ENCODE measurements around the gene ZNF329.
"Not testable (repeated sequence)": the region's sequence is repeated elsewhere in the genome, so short reads cannot be mapped to it uniquely, and the experiment has no call there.

Gene ZNF329

GRCh38 chr19:58150328-58150921 is at the start of gene ZNF329:
TSS of gene ZNF329 (minus strand) at chr19:58150789. CDS start at chr19:58129503, 21,286 bp downstream.
- peak; percentile 78 to 85 for DNase-seq

DNA sequence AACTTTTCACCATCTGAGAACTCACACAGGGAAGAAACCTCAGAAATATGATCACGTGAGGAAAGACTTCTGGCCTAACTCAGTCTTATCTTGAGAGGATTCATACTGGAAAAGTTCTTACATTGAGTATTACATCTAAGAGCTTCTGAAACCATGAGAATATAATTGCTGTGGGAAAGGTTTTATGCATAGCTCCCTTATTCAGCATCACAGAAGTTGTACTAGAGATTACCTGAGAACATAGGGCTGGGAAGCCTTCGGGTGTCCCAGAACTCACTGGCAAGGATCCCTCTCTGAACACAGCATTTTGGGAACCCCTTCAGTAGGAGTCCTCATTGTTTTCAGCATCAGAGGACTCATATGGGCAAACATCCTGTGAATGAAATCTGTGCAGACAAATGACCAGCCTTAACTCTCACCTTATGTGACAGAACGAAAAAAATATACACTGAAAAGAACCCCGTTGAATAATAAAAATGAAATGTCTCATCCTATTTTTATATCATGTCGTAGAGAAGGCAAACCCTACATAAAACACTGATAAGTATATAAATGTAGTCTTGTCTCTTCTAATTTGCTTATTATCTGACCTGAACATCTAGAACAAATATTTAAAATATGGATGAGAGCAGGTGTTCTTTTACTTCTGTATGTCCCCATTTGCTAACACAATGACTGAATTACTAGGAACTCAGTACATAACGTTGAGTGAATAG is 46.5 kb upstream of the ZNF329 start:
- no peak for DNase-seq

GRCh38 chr19:58183817-58184215 is 33.2 kb upstream of the ZNF329 start:
- no peak for DNase-seq

DNA sequence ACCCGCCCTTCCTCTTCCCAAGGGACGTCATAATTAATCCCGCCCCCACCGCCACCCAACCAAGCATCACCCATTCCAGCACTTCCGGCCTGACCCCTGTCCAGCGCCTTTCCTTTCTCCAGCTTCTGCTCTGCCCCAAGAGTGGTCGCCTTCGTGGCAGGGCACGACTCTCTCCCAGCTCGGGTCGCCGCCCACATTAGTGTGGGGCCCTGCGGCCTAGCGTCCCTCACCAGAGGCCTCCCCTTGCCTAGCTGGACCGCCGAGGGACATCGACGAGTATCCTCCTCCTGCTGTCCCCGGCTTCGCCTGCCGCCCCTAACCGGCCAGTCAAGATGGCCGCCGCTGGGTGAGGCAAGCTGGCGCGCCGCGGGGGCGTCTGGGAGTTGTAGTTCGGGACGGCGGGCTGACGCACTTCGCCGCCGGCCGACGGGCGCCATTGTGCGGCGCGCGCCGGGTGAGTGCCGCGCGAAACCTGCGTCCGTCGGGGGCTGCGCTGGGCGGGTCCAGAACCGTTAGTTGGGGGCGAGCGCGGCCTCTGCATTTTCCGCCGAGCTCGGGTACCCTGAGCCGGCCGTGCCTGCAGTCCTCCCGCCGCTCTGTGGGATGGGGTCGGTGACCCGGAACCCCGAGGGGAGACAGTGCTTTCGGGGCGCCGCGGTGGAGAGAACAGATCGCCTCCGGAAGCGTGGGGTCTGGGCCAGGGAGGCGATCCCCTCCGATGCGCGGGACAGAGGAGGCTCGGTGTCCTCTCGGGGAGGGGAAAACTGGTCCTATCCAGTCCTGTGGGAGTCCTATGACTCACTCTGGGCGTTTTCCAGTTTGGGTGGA is 32.6 kb upstream of the ZNF329 start, which contains the start of gene ZNF274:
Gene ZNF274 (plus strand): TSS at position 73 of the 828 bp plus-strand sequence. CDS start 905 bp downstream, outside the sequence.
- DNase-seq = peak; percentile 59 to 66

- DNase-seq = peak in 1 of 2 experiments; percentile 60
Observed at GRCh38 chr19:58182577-58182988, 32.0 kb upstream of the ZNF329 start.

DNA sequence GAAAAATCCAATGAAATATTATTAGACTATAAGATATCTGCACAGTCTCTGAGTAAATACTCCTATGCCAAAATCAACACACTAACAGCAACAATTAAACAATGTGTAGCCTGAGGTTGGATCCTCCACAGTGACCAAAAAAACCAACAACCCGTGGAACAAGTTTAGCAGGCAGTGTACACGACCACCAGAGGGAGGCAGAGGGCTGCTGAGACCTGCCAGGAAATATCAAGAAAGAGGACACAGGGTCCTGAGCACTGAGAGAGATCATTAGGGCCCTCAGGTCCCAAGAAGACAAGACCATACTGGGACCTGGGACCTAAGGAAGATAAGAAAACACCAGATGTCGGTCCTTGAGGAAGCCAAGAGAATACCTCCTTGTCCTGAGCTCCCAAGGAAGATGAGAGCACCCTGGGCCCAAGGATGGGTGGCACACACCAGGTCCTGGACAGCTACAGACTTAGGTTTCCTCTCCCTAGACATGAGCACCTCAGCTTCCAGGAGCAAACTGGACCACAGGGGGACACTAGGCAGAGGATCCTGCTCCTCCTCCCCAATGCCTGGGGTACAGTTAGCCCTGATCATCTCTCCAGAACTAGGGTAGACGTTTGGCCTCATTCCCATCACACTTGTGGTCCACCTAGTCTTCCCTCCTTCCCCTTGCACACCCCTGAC is 31.4 kb upstream of the ZNF329 start:
- DNase-seq = peak; percentile 49 to 61

DNA sequence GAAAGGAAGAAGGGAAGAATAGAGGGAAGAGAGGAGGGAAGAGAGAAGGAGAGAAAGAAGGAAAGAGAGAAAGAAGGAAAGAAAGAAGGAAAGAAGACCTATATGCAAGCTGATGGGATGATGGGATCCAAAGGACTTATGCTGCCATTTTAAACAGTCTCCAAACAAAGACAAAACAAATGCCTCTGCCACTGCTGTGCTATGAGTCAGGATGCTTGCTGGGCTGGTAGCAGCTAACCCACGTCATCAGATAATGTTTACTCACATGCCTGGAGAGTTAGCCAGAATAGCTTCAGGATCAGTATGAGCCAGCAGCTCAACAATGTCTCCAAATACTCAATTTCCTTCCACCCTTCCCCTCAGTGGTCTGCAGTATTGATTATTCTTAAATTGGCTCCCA is 20.3 kb upstream of the ZNF329 start:
- DNase-seq = no peak

GRCh38 chr19:58166708-58167280 is 16.2 kb upstream of the ZNF329 start:
- DNase-seq = no peak

- no peak for DNase-seq
Observed at GRCh38 chr19:58166268-58166667, 15.7 kb upstream of the ZNF329 start.

DNA sequence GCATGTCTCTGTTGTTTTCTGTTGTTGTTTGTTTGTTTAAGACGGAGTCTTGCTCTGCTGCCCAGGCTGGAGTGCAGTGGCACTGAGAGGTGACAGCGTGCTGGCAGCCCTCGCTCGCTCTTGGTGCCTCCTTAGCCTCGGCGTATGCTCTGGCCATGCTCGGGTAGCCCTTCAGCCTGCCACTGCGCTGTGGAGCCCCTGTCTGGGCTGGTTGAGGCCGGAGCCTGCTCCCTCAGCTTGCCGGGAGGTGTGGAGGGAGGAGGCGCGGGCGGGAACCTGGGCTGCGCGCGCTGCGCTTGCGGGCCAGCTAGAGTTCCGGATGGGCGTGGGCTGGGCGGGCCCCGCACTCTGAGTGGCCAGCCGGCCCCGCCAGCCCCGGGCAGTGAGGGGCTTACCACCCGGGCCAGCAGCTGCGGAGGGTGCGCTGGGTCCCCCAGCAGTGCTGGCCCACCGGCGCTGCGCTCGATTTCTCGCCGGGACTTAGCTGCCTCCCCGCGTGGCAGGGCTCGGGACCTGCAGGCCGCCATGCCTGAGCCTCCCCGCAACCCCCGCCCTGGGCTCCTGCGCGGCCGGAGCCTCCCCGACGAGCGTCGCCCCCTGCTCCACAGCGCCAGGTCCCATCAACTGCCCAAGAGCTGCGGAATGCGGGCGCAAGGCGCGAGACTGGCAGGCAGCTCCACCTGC is 6.6 kb upstream of the ZNF329 start:
- DNase-seq = no peak

GRCh38 chr19:58154679-58155648 is 4.4 kb upstream of the ZNF329 start:
- DNase-seq = peak; percentile 81 to 85

DNA sequence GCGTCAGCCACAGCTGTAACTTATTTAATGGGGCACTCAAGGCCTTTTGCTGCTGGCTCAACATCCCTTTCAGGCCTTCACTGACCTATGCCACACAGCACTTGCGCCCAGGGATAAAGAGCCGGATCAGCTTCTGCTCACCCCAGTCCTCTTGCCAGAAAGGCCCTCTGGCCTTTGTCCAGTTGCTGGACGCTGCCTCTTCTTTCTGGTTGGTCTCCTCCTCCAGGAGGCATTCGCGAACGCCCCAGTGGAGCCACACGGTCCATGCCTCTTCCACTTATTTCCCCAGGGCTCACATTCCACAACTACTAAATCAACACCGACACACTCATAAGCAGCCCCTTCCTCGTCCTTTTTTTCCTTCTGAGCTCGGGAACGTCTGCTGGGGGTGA is 3.7 kb upstream of the ZNF329 start:
- DNase-seq = peak in 1 of 2 experiments; percentile 12

DNA sequence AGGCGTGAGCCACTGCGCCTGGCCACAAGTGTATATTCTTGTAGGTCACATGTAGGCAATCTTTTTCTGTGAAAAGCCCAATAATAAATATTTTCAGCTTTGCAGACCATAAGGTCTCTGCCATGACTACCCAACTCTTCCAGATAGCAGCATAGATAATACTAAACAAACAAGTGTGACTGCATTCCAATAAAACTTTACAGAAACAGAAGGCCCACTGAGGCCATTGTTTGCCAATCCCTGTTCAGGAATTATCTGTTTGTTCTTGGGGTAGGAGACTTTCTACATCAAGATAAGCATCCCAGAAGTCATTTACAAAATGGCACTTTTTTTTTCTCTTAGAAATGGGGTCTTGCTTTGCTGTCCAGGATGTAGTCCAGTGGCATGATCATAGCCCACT is 2.8 kb upstream of the ZNF329 start:
- no peak for DNase-seq

- DNase-seq = not testable (repeated sequence)
Observed at GRCh38 chr19:58147475-58147874, 3.1 kb downstream of the ZNF329 start.

- no peak for DNase-seq
Observed at GRCh38 chr19:58145849-58146248, 4.7 kb downstream of the ZNF329 start.

DNA sequence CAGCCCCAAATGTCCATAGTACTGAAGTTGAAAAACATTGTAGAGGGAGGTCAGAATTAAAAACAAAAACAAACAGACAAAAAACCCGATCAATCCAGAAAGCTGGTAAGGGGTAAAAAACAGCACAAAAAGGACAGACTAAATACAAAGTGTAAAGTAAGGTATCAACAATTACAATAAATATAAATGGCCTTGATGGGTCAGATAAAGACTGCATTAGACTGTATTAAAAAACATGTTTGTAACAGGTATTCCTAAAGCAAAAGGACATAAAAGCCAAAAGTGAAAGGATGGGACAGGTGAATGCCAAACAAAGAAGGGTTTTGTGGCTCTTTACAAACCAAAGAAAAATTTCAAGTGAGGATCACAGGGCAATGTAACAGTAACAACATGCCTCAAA is 16.3 kb downstream of the ZNF329 start:
- DNase-seq = no peak

DNA sequence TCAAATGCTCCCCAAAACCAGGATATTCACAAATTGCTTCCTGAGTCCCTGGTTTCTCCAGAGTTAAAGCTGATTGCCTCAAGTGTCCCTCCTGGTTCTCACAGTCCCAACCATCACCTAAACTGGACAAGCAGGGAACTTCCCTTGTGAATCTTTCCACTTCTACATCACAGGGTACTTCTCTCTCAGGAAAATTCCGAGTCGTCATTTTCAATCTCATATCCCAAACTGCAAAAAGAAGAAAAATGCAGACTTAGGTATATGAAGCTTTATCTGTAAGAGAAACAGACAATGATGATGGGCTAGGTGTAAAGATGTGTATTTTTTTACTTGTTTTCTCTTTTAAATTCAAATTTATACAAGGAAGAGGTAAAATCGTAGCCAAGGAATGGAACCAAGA is 21.3 kb downstream of the ZNF329 start:
- DNase-seq = no peak

DNA sequence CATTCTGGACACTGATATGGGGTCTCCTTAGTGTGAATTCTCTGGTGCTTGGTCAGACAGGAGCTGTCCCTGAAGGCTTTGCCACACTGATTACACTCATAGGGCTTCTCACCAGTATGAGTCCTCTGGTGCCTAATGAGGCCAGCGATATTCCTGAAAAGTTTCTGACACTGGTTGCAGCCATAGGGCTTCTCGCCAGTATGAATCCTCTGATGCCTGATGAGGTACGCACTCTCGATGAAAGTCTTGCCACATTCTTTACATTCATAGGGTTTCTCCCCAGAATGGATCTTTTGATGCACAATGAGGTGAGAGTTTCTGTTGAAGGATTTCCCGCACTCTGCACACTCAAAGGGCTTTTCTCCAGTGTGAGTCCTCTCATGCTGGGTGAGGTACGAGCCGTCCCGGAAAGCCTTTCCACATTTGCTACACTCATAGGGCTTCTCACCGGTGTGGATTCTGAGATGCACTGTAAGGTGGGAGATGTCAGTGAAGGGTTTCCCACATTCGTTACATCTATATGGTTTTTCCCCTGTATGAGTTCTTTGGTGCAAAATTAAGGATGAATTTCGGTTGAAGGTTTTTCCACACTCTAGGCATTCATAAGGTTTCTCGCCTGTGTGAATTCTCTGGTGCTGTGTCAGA is 22.4 kb downstream of the ZNF329 start:
- no peak for DNase-seq

GRCh38 chr19:58123354-58123753 is 27.2 kb downstream of the ZNF329 start:
- no peak for DNase-seq
